Gastroesophageal sphincter (tissue), 3 donors: ENCODE data around the gene FYTTD1.
"Not testable (repeated sequence)": the region's sequence is repeated elsewhere in the genome, so short reads cannot be mapped to it uniquely, and the experiment has no call there.

Experiments used
- EP300 ChIP-seq: sonication (generic); formaldehyde crosslinking; IDR thresholded peaks from one replicate; pipeline ENCODE4 v1.6.1; 2017; ENCODE audit warnings: antibody characterized with exemption, mild to moderate bottlenecking
- POLR2A ChIP-seq, 2 donors: fragments of 450-650 bp; IDR thresholded peaks; one replicate each; pipeline ENCODE4 v1.6.1; 2017; ENCODE audit warnings: antibody characterized with exemption in 2 of 2, mild to moderate bottlenecking in 2 of 2, moderate library complexity in 1 of 2
- POLR2AphosphoS5 ChIP-seq: sonication (generic); formaldehyde crosslinking; IDR thresholded peaks from one replicate; pipeline ENCODE4 v1.6.1; 2017; ENCODE audit warnings: antibody characterized with exemption
- TF ChIP-seq, protein P1 (sequence below), 4 experiments: fragments of 200-600 bp in 2 of 4; fragments of 450-650 bp in 2 of 4; sonication (generic) in 1 of 4; IDR thresholded peaks; one replicate each; pipeline ENCODE4 v1.5.1; 2017 to 2019; ENCODE audit warnings: antibody characterized with exemption in 4 of 4, mild to moderate bottlenecking in 2 of 4, moderate library complexity in 2 of 4

DNA sequence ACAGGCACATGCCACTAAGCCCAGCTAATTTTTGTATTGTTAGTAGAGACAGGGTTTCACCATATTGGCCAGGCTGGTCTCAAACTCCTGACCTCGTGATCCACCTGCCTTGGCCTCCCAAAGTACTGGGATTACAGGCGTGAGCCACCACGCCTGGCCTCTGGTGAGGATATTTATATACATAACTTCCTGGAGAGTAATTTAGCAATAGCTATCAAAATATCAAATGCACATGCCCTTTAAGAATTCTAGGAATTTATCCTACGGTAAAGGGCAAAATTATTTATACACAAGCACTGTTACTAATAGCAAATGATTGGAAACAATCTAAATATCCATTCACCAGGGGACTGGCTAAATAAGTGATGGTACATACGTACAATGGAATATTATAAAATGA lies 38.7 kb upstream of the FYTTD1 start:
- TF ChIP-seq POLR2A (IDR thresholded peaks at IDR 0.05); EP300; POLR2AphosphoS5: not testable (repeated sequence)
- TF ChIP-seq, protein P1, sequence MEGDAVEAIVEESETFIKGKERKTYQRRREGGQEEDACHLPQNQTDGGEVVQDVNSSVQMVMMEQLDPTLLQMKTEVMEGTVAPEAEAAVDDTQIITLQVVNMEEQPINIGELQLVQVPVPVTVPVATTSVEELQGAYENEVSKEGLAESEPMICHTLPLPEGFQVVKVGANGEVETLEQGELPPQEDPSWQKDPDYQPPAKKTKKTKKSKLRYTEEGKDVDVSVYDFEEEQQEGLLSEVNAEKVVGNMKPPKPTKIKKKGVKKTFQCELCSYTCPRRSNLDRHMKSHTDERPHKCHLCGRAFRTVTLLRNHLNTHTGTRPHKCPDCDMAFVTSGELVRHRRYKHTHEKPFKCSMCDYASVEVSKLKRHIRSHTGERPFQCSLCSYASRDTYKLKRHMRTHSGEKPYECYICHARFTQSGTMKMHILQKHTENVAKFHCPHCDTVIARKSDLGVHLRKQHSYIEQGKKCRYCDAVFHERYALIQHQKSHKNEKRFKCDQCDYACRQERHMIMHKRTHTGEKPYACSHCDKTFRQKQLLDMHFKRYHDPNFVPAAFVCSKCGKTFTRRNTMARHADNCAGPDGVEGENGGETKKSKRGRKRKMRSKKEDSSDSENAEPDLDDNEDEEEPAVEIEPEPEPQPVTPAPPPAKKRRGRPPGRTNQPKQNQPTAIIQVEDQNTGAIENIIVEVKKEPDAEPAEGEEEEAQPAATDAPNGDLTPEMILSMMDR (IDR thresholded peaks at IDR 0.05) = not testable (repeated sequence)
